AG09319 (cell line): ENCODE measurements around the gene ZNF839.
A peak's percentile ranks its signal among the peaks of the same experiment; 100 is the strongest.

Experiments
- DNase-seq: peaks from one replicate; pipeline ENCODE4 v3.0.0-alpha.2; 2010; ENCODE audit warnings: low read depth; ENCODE audit errors: extremely low read depth
- TF ChIP-seq, protein P1 (sequence below): IDR thresholded peaks from 2 replicates; pipeline ENCODE4 v1.5.1; 2011; ENCODE audit warnings: low read depth, mild to moderate bottlenecking, inconsistent platforms, low read length, moderate library complexity

ZNF839 gene

DNA sequence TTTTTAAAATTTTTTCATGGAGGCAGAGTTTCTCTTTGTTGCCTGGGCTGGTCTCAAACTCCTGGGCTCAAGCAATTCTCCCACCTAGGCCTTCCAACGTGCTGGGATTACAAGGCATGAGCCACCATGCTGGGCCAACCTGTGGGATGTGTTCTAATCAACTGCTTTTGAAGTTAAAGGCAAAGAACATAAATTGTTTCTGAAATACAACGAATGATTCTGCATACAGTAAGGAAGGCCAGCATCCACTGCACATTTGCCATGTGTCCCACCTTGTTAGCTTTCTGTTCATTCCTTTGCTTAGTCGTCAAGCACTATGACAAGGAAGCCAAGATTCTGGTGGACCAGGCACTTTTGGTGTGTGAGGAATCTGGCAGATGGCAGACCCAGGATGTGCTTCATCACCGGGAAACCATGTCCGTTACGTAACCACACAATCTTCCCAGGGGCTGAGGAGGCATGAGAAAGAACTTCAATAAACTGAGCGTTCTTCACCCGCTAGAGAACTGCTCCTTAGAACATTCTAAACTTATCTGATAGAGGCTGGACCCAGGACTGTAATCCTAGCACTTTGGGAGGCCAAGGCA, 39.1 kb upstream of the ZNF839 start:
- TF ChIP-seq, protein P1, sequence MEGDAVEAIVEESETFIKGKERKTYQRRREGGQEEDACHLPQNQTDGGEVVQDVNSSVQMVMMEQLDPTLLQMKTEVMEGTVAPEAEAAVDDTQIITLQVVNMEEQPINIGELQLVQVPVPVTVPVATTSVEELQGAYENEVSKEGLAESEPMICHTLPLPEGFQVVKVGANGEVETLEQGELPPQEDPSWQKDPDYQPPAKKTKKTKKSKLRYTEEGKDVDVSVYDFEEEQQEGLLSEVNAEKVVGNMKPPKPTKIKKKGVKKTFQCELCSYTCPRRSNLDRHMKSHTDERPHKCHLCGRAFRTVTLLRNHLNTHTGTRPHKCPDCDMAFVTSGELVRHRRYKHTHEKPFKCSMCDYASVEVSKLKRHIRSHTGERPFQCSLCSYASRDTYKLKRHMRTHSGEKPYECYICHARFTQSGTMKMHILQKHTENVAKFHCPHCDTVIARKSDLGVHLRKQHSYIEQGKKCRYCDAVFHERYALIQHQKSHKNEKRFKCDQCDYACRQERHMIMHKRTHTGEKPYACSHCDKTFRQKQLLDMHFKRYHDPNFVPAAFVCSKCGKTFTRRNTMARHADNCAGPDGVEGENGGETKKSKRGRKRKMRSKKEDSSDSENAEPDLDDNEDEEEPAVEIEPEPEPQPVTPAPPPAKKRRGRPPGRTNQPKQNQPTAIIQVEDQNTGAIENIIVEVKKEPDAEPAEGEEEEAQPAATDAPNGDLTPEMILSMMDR: no peak
- peak; percentile 78 for DNase-seq

GRCh38 chr14:102282751-102283465, 36.6 kb upstream of the ZNF839 start:
- DNase-seq: no peak
- TF ChIP-seq, protein P1: no peak

GRCh38 chr14:102283631-102284129, 35.9 kb upstream of the ZNF839 start:
- TF ChIP-seq, protein P1: no peak
- no peak for DNase-seq

DNA sequence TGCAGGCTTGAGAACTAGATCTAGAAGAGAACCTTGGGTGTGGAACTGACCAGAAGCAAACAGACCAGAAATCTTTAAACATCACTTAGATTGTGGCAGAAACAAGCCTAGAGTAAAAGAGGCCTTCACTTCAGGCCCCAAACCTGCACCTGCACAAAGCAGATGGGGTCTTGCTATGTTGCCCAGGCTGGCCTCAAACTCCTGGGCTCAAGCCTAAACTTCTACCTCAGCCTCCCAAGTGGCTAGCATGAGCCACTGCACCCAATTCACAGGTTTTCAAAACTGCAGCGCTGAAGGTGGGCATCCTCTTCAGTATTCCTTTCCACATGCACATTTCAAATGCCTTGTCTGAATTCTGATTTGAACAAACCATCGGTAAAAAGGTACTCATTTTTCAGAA, 34.4 kb upstream of the ZNF839 start:
- TF ChIP-seq, protein P1: no peak
- DNase-seq: no peak

DNA sequence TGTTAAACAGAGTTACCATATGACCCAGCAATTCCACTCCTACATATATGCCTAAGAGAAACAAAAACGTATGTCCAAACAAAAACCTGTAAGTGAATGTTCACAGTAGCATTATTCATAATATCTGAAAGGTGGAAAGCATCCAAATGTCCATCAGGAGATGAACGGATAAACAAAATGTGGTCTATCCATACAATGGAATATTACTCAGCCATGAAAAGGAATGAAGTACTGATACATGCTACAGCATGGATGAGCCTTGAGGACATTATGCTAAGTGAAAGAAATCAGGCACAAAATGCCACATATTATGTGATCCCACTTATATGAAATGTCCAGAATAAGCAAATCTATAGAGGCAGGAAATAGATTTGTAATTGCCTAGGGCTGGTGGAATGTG, 31.4 kb upstream of the ZNF839 start:
- no peak for DNase-seq
- TF ChIP-seq, protein P1: no peak

GRCh38 chr14:102292441-102292840, 27.1 kb upstream of the ZNF839 start:
- TF ChIP-seq, protein P1: no peak
- no peak for DNase-seq

GRCh38 chr14:102293781-102294180, 25.8 kb upstream of the ZNF839 start:
- TF ChIP-seq, protein P1: no peak
- no peak for DNase-seq
